SK-N-SH (cell line): Measurements from ENCODE around the gene TFF3.

Source experiments
- ELF1 ChIP-seq: IDR thresholded peaks from 2 replicates; pipeline ENCODE4 v1.4.0; 2012
- EZH2phosphoT487 ChIP-seq: fragments of 200-600 bp; sonication (generic); IDR thresholded peaks from 2 replicates; pipeline ENCODE4 v1.6.1; 2017; ENCODE audit warnings: low read depth, mixed run types, mild to moderate bottlenecking, antibody characterized with exemption, moderate library complexity, borderline replicate concordance
- NFIC ChIP-seq: IDR thresholded peaks from 2 replicates; pipeline ENCODE4 v1.4.0; 2012; ENCODE audit warnings: borderline replicate concordance
- NRF1 ChIP-seq: IDR thresholded peaks from 2 replicates; pipeline ENCODE4 v1.6.1; 2012; ENCODE audit warnings: low read depth, mild to moderate bottlenecking, low read length
- TF ChIP-seq, protein P1 (sequence below): fragments of 200-600 bp; sonication (generic); IDR thresholded peaks from 2 replicates; pipeline ENCODE4 v1.6.1; 2017; ENCODE audit warnings: antibody characterized with exemption, mild to moderate bottlenecking, moderate library complexity
- TF ChIP-seq, protein P2 (sequence below): fragments of 150-350 bp; IDR thresholded peaks from 2 replicates; pipeline ENCODE4 v1.6.1; 2017; ENCODE audit warnings: antibody characterized with exemption, low read length, low read depth, borderline replicate concordance

DNA sequence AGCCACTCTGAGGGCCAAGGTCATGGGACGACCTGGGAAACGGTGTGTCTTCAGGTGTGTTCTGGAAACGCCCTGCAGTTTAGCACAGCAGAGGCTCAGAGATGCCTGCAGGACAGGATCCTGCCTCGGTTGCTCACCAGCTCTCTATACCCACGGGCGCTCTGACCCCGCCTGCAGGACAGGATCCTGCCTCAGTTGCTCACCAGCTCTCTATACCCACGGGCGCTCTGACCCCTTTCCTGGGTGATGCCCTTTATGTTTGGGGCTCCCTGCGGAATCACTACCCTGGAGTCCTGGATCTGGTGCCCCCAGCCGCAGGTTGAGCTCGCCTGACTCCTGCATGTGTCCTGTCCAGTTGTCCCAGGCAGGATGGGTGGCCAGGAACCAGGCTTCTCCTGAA lies 32.5 kb downstream of the TFF3 start:
- no peak for TF ChIP-seq EZH2phosphoT487
- TF ChIP-seq NFIC = no peak
- TF ChIP-seq ELF1 = no peak
- TF ChIP-seq, protein P1, sequence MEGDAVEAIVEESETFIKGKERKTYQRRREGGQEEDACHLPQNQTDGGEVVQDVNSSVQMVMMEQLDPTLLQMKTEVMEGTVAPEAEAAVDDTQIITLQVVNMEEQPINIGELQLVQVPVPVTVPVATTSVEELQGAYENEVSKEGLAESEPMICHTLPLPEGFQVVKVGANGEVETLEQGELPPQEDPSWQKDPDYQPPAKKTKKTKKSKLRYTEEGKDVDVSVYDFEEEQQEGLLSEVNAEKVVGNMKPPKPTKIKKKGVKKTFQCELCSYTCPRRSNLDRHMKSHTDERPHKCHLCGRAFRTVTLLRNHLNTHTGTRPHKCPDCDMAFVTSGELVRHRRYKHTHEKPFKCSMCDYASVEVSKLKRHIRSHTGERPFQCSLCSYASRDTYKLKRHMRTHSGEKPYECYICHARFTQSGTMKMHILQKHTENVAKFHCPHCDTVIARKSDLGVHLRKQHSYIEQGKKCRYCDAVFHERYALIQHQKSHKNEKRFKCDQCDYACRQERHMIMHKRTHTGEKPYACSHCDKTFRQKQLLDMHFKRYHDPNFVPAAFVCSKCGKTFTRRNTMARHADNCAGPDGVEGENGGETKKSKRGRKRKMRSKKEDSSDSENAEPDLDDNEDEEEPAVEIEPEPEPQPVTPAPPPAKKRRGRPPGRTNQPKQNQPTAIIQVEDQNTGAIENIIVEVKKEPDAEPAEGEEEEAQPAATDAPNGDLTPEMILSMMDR = no peak
- TF ChIP-seq NRF1 = no peak
- TF ChIP-seq, protein P2, sequence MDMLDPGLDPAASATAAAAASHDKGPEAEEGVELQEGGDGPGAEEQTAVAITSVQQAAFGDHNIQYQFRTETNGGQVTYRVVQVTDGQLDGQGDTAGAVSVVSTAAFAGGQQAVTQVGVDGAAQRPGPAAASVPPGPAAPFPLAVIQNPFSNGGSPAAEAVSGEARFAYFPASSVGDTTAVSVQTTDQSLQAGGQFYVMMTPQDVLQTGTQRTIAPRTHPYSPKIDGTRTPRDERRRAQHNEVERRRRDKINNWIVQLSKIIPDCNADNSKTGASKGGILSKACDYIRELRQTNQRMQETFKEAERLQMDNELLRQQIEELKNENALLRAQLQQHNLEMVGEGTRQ = no peak
